HG02642 (cell line): ENCODE data around the gene HIPK1.
"Not testable (repeated sequence)": the region's sequence is repeated elsewhere in the genome, so short reads cannot be mapped to it uniquely, and the experiment has no call there.

Source experiments
- ATAC-seq: cut with Tn5 transposase; IDR thresholded peaks from one replicate; pipeline ENCODE4 v1.9.1; 2021; ENCODE audit warnings: mild to moderate bottlenecking; ENCODE audit not compliant: unreplicated experiment, poor library complexity

HIPK1 gene

GRCh38 chr1:114002492-114003239 lies 73.5 kb downstream of the HIPK1 start:
- no peak for ATAC-seq

DNA sequence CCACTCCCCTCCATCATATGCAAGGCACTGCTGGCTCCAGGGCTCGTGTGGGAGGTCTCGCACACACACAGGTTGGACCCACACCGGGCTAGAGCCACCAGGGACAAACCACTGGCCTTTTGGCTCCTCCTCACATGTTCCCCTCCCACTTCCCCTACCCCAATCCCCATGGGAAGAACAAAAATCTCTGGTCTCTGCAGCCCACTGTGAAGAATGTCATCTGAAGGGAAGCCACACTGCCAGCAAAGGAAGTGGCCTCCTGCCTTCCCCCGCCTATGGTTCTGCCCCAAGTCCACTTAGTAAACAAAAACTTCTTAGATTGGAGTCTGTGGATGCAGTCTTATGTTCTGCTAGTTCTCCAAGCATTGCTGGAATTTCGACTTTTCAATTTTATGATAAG lies 74.3 kb downstream of the HIPK1 start:
- no peak for ATAC-seq

DNA sequence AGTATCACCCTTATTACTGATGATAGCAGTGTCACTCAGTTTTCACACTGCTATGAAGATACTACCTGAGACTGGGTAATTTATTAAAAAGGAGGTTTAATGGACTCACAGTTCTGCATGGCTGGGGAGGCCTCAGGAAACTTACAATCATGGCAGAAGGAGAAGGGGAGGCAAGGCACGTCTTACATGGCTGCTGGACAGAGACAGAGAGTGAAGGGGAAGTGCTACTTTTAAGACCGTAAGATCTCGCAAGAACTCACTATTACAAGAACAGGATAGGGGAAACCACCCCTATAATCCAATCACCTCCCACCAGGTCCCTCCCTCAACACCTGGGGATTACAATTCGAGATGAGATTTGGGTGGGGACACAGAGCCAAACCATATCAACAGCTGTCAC lies 77.7 kb downstream of the HIPK1 start:
- ATAC-seq = not testable (repeated sequence)

DNA sequence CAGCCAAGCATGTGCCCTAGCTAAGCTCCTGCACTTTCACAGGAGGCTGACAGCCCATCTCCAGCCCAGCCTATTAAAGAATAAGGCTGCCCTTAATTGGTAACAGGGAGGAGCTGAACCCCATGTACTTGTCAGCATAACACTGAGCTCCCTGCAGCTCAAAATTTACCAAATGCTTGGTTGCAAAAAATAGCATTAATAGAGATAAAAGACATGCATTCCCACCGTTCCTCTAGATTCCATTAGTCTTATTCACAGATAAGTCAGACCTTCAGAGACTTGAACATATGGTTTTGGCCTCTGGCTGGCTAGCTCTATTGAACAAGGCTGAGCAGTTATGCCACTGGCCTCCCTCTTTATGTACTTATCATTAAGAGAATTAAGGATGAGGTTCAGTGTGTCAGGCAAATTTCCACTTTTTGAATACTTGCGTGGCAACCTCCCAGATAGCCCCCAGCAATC lies 79.4 kb downstream of the HIPK1 start:
- ATAC-seq = no peak

DNA sequence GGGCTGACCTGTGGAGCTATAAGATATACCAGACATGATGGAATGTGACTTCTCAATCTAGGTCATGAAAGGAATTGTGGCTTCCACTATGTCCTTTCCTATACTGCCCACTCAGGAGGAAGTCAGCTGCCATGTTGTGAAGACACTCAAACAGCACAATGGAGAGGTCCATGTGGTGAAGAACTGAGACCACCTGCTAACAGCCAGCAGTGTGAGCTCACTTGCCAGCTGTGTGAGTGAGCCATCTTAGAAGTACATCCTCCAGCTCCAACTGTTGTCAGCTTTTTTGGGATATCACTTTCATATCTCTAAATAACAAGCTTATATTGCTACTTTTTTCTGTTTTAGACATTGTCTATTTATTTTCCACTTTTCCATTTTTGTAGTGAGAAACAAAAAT lies 79.9 kb downstream of the HIPK1 start:
- no peak for ATAC-seq

GRCh38 chr1:114009393-114009792 lies 80.3 kb downstream of the HIPK1 start:
- ATAC-seq = no peak

DNA sequence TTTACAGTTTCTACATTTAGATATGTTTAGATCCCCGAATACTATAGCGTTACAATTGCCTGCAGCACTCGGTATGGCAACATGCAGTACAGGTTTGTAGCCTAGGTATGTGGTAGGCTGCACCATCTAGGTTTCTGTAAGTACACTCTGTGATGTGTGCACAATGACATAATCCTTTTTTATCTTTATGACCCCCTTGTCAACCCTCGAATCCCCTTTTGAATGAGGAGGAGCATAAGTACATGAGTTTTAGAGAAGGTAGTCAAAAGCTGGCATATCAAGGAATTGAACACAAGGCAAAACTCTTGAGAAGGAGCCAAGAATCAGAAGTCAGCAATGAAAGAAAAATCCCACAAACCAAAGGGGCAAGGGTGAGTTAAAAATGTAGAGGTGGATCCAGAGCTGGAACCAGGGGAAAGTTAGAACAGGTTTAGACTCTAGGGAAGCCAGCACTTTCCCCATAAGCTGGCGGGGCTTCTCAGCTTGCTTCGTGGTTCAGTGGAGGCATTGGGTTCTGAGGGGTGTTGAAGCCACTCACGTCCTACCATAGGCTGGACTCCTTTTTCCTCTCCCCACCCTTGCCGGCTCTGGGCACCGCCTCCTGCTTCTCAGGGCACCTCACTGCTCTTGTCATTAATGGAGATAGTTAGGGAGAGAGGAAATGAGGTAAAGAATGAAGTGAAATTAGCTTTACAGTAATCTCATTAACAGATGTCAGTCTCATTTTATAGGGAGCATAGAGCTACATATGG lies 81.5 kb downstream of the HIPK1 start:
- ATAC-seq = no peak

DNA sequence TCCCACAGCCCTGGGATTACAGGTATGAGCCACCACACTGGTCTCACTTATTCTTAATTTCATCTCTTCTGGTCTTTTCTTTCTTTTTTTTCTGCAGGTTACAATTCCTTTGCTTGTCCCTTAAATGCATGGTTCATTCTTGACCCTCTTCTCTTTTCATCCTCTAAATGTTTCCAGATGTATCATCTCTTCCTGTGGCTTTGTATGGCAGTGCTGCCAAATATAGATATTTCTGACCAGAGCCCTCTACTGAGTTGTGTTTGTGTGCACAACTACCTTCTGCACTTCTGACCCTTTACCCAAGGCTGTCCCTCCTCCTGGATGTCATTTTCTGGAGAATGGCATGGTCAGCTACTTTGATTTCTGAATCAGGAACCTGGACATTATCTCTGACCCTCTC lies 82.7 kb downstream of the HIPK1 start:
- no peak for ATAC-seq

DNA sequence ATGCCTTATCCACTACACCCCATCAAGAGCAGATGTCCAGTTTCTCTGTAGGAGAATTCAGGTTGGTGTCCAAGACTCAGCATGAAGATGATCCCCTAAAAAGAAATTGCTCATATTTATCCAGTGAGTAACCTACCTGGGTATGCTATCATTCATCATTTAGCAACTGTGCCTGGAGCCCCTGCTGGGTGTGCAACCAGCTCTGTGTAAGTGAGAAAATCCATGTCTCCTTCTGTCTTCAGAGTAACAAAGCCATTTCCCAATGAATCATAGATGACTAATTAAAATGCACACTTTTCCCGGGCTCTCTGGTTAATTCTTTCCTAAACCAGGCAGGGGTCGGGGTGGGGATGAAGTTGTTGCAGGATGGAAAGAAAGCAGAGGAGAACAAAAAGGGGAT lies 86.0 kb downstream of the HIPK1 start:
- no peak for ATAC-seq

DNA sequence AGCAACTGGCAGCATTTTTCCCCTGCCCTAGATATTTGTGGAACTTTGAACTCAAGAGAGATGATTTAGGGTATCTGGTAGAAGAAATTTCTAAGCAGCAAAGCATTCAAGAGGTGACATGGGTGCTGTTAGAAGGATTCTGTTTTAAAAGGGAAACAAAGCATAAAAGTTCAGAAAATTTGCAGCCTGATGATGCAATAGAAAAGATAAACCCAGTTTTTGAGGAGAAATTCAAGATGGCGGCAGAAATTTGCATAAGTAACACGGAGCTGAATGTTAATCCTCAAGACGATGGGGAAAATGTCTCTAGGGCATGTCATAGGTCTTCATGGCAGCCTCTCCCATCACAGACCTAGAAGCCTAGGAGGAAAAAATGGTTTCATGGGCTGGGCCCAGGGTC lies 90.6 kb downstream of the HIPK1 start:
- not testable (repeated sequence) for ATAC-seq

- ATAC-seq = no peak
Observed at GRCh38 chr1:114021665-114022099, 92.6 kb downstream of the HIPK1 start.

- ATAC-seq = no peak
Observed at GRCh38 chr1:114022877-114023276, 93.8 kb downstream of the HIPK1 start.

DNA sequence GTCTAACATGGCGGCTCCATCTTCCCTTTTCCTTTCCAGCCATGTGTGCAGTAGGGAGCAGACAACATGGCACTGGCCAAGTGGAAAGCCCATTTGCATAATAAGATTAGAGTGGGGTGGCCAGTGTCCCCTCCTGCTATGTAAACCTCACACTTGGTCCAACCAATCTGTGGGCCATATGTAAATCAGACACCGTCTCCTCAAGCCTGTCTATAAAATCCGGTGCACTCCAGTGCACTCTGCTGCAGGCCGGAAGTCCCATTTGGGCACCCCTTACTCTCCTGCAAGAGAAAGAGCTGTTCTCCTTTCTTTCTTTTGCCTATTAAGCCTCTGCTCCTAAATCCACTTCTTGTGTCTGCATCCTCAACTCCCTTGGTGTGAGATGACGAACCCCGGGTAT lies 94.3 kb downstream of the HIPK1 start:
- ATAC-seq = no peak

DNA sequence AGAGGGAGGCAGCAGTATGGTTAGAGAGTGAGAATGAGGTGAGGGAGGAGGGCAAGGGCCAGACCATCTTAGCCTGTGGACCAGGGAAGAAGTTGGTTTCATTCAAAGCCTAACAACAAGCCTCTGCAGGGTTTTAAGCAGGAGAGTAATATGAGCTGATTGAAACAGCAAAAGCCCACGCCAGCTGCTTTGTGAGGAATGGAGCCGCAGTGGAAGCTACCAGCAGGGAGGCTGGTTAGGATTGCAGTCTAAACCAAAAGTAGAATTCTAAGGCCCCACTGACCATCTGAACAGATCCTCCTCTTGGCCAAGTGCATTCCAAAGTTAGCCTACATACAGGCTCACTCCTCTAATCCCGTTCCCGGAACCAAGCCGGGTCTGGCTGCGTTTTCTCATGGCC lies 94.9 kb downstream of the HIPK1 start:
- no peak for ATAC-seq

GRCh38 chr1:114025609-114026401 lies 96.7 kb downstream of the HIPK1 start:
- no peak for ATAC-seq

DNA sequence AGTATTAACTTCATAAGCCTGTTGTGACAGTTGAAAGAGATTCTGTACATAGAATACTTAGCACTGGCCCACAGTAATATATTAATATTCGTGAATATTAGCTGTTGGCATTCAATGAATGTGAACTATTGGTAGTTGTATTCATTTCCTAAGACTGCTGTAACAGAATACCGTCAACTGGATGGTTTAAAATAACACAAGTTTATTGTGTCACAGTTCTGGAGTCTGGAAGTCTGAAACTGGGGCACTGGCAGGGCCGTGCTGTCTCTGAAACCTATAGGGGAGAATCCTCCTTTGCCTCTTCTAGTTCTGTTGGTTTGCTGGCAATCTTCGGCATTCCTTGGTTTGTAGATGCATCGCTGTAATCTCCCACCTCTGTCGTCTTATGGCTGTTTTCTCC lies 97.7 kb downstream of the HIPK1 start:
- no peak for ATAC-seq
